Mammary epithelial cell (primary cell): Measurements from ENCODE around the gene CFAP57.

Experiments used
- EZH2 ChIP-seq: IDR thresholded peaks from 2 replicates; pipeline ENCODE4 v1.6.1; 2012; ENCODE audit warnings: low read length, inconsistent platforms, borderline replicate concordance
- TF ChIP-seq, protein P1 (sequence below), 2 donors: IDR thresholded peaks in 1 of 2; conservative IDR thresholded peaks in 1 of 2; 2 replicates each; pipeline ENCODE4 v1.5.1; 2011 to 2012; ENCODE audit warnings: inconsistent platforms in 2 of 2, low read length in 2 of 2, mild to moderate bottlenecking in 2 of 2, control low read depth in 1 of 2, low read depth in 1 of 2; ENCODE audit not compliant: insufficient read depth in 1 of 2; ENCODE audit errors: extremely low read depth in 1 of 2

DNA sequence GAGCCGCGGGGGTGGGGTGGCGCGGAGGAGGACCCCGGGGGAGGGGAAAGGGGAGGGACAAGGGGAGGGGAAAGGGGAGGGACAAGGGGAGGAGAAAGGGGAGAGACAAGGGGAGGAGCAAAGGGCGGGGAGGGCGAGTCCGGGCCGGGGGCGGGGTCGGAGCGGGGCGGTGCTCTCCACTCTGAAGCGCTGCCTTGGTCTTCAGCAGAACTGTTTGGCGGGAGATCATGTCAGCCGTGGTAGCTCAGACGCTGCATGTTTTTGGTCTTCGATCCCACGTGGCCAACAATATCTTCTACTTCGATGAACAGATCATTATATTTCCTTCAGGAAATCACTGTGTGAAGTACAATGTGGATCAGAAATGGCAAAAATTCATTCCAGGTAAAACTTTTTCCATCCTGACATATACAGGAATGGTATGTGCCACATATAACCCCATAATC, 420 bp downstream of the CFAP57 start:
- TF ChIP-seq, protein P1, sequence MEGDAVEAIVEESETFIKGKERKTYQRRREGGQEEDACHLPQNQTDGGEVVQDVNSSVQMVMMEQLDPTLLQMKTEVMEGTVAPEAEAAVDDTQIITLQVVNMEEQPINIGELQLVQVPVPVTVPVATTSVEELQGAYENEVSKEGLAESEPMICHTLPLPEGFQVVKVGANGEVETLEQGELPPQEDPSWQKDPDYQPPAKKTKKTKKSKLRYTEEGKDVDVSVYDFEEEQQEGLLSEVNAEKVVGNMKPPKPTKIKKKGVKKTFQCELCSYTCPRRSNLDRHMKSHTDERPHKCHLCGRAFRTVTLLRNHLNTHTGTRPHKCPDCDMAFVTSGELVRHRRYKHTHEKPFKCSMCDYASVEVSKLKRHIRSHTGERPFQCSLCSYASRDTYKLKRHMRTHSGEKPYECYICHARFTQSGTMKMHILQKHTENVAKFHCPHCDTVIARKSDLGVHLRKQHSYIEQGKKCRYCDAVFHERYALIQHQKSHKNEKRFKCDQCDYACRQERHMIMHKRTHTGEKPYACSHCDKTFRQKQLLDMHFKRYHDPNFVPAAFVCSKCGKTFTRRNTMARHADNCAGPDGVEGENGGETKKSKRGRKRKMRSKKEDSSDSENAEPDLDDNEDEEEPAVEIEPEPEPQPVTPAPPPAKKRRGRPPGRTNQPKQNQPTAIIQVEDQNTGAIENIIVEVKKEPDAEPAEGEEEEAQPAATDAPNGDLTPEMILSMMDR (conservative IDR thresholded peaks at IDR 0.05 in 1 of 2, IDR thresholded peaks at IDR 0.05 in 1 of 2; ENCODE audit: extremely low read depth in 1 of 2, insufficient read depth in 1 of 2, low read depth in 1 of 2, low read length in 2 of 2): no peak
- no peak for TF ChIP-seq EZH2
